CD4-positive, CD25-positive, alpha-beta regulatory T cell (primary cell): Measurements from ENCODE around the gene XAB2. TPM values are rescaled to one million over a fixed set of nuclear protein-coding genes. Genes with fewer than 3 reads are reported as not detected.

Experiments used
- ATAC-seq, 2 donors: fragments of 150-1000 bp; cut with Tn5 transposase; one replicate each; pipeline ENCODE4 v1.10.0; 2021; ENCODE audit warnings: low read depth in 2 of 2, moderate number of reproducible peaks in 2 of 2, moderate library complexity in 1 of 2
- DNase-seq, 3 donors: peaks; one replicate each; pipeline versions ENCODE4 v3.0.0 to v3.0.0-alpha.2; 2012 to 2022; ENCODE audit warnings: mixed read lengths in 1 of 3
- H3K27ac ChIP-seq: one replicate; pipeline ENCODE4 v1.7.0; 2013; ENCODE audit warnings: mild to moderate bottlenecking, low read length; ENCODE audit not compliant: insufficient read depth, poor library complexity, severe bottlenecking
- H3K27me3 ChIP-seq: one replicate; pipeline ENCODE4 v1.7.0; 2013; ENCODE audit warnings: low read length; ENCODE audit not compliant: control insufficient read depth, insufficient read depth
- H3K36me3 ChIP-seq: one replicate; pipeline ENCODE4 v1.7.0; 2013; ENCODE audit warnings: mild to moderate bottlenecking, low read length, moderate library complexity; ENCODE audit not compliant: control insufficient read depth, insufficient read depth
- H3K4me1 ChIP-seq: 2 replicates; pipeline ENCODE4 v1.7.0; 2013; ENCODE audit warnings: mild to moderate bottlenecking, low read length; ENCODE audit not compliant: insufficient read depth, control insufficient read depth, poor library complexity, severe bottlenecking
- H3K4me3 ChIP-seq: one replicate; pipeline ENCODE4 v1.7.0; 2013; ENCODE audit warnings: low read depth, mild to moderate bottlenecking, low read length, moderate library complexity
- H3K9me3 ChIP-seq, 2 experiments: 1 replicate in 1 of 2; 2 replicates in 1 of 2; pipeline ENCODE4 v1.7.0; 2013; ENCODE audit warnings: low read length in 2 of 2, mild to moderate bottlenecking in 1 of 2, moderate library complexity in 1 of 2; ENCODE audit not compliant: control insufficient read depth in 2 of 2
- H3K27ac Mint-ChIP-seq, 3 donors: one replicate each; pipeline ENCODE4 v1.8.0; 2020 to 2022; ENCODE audit warnings: mild to moderate bottlenecking in 3 of 3, mixed read lengths in 3 of 3, moderate library complexity in 2 of 3
- H3K27me3 Mint-ChIP-seq: one replicate; pipeline ENCODE4 v1.8.0; 2022; ENCODE audit warnings: mild to moderate bottlenecking, mixed read lengths
- H3K36me3 Mint-ChIP-seq: one replicate; pipeline ENCODE4 v1.8.0; 2020; ENCODE audit warnings: mixed read lengths
- H3K4me1 Mint-ChIP-seq, 4 donors: one replicate each; pipeline ENCODE4 v1.8.0; 2020 to 2022; ENCODE audit warnings: mixed read lengths in 4 of 4, mild to moderate bottlenecking in 1 of 4
- H3K4me3 Mint-ChIP-seq, 4 donors: one replicate each; pipeline ENCODE4 v1.8.0; 2020 to 2022; ENCODE audit warnings: mild to moderate bottlenecking in 4 of 4, mixed read lengths in 4 of 4, moderate library complexity in 3 of 4
- H3K9me3 Mint-ChIP-seq, 7 donors: one replicate each; pipeline ENCODE4 v1.8.0; 2020 to 2022; ENCODE audit warnings: mixed read lengths in 7 of 7, mild to moderate bottlenecking in 3 of 7, moderate library complexity in 2 of 7
- polyA plus RNA-seq, 4 donors: library from polyadenylated mRNA; unstranded; fragments of 300-500 nt; fragmentation: Illumina TruSeq; gene quantifications; one replicate each; pipeline ENCODE4 v1.2.3, GENCODE V29; 2021
- total RNA-seq: library from RNA; stranded (reverse); gene quantifications from one replicate; pipeline ENCODE4 v1.2.3, GENCODE V29; 2022

XAB2 gene
- total and polyA plus RNA-seq, 5 donors from 2014 or later: 7.7 to 62.5 (median 10.2) TPM

GRCh38 chr19:7642295-7643030 is 13.1 kb upstream of the XAB2 start:
- peaks cover 16% of the 10 kb centered on the region for H3K36me3 Mint-ChIP-seq
- H3K9me3 Mint-ChIP-seq: no peaks in the 10 kb centered on the region
- peaks cover 16% of the 10 kb centered on the region for H3K36me3 ChIP-seq
- H3K27me3 ChIP-seq: no peaks in the 10 kb centered on the region
- H3K27ac ChIP-seq: no peak overlapping the region
- H3K9me3 ChIP-seq: no peaks in the 10 kb centered on the region
- no peak for ATAC-seq
- H3K27ac Mint-ChIP-seq: no peak overlapping the region
- H3K27me3 Mint-ChIP-seq: no peaks in the 10 kb centered on the region
- H3K4me1 Mint-ChIP-seq: peaks cover 0 to 29% (median 11%) of the 10 kb centered on the region in 4 donors
- no peak overlapping the region for H3K4me3 Mint-ChIP-seq
- no peak overlapping the region for H3K4me3 ChIP-seq
- H3K4me1 ChIP-seq: peaks cover 18% of the 10 kb centered on the region
- no peak for DNase-seq

- Histone ChIP-seq H3K27ac (no peak overlapping the region), H3K4me3 (no peak overlapping the region), H3K36me3 (peaks cover 16% of the 10 kb centered on the region), H3K4me1 (peaks cover 24% of the 10 kb centered on the region), H3K27me3 (no peaks in the 10 kb centered on the region), H3K9me3 (no peaks in the 10 kb centered on the region)
- ATAC-seq (no peak), DNase-seq (no peak)
- Mint-ChIP-seq H3K27me3 (no peaks in the 10 kb centered on the region), H3K27ac (no peak overlapping the region), H3K9me3 (no peaks in the 10 kb centered on the region), H3K4me3 (peak overlapping the region in 1 of 4 donors; percentile 47), H3K4me1 (peaks cover 0 to 36% (median 13%) of the 10 kb centered on the region in 4 donors), H3K36me3 (peaks cover 16% of the 10 kb centered on the region)
These were observed 12.2 kb upstream of the XAB2 start for GRCh38 chr19:7641290-7642276.

- H3K27me3 Mint-ChIP-seq: no peaks in the 10 kb centered on the region
- peaks cover 0 to 44% (median 14%) of the 10 kb centered on the region in 4 donors for H3K4me1 Mint-ChIP-seq
- H3K27ac ChIP-seq: no peak overlapping the region
- H3K9me3 ChIP-seq: no peaks in the 10 kb centered on the region
- no peak overlapping the region for H3K4me3 ChIP-seq
- peaks cover 15% of the 10 kb centered on the region for H3K36me3 ChIP-seq
- no peak overlapping the region for H3K27ac Mint-ChIP-seq
- H3K9me3 Mint-ChIP-seq: no peaks in the 10 kb centered on the region
- ATAC-seq: no peak
- H3K36me3 Mint-ChIP-seq: peaks cover 14% of the 10 kb centered on the region
- DNase-seq: no peak
- peaks cover 31% of the 10 kb centered on the region for H3K4me1 ChIP-seq
- H3K4me3 Mint-ChIP-seq: no peak overlapping the region
- no peaks in the 10 kb centered on the region for H3K27me3 ChIP-seq
These were observed 11.5 kb upstream of the XAB2 start for GRCh38 chr19:7640803-7641202.

GRCh38 chr19:7639863-7640348 is 10.6 kb upstream of the XAB2 start:
- Mint-ChIP-seq H3K4me3 (peak overlapping the region in 3 of 4 donors; percentile 37 to 72 (median 48)), H3K4me1 (peaks cover 0 to 50% (median 15%) of the 10 kb centered on the region in 4 donors), H3K27ac (peak overlapping the region in 2 of 3 donors; percentile 42 to 59), H3K27me3 (no peaks in the 10 kb centered on the region), H3K36me3 (peaks cover 11% of the 10 kb centered on the region), H3K9me3 (no peaks in the 10 kb centered on the region)
- H3K27me3 ChIP-seq: no peaks in the 10 kb centered on the region
- peaks cover 14% of the 10 kb centered on the region for H3K36me3 ChIP-seq
- H3K27ac ChIP-seq: no peak overlapping the region
- H3K4me3 ChIP-seq: peak overlapping the region; percentile 7
- H3K4me1 ChIP-seq: peaks cover 34% of the 10 kb centered on the region
- no peak for DNase-seq
- ATAC-seq: no peak
- H3K9me3 ChIP-seq: no peaks in the 10 kb centered on the region

- Mint-ChIP-seq H3K4me1 (peaks cover 0 to 57% (median 19%) of the 10 kb centered on the region in 4 donors), H3K4me3 (peak overlapping the region; percentile 37 to 94 (median 60)), H3K9me3 (no peaks in the 10 kb centered on the region), H3K27me3 (no peaks in the 10 kb centered on the region), H3K36me3 (peaks cover 11% of the 10 kb centered on the region), H3K27ac (peak overlapping the region in 2 of 3 donors; percentile 59 to 83)
- no peak overlapping the region for H3K27ac ChIP-seq
- peaks cover 34% of the 10 kb centered on the region for H3K4me1 ChIP-seq
- no peak overlapping the region for H3K4me3 ChIP-seq
- ATAC-seq (no peak), DNase-seq (no peak)
- H3K27me3 ChIP-seq: no peaks in the 10 kb centered on the region
- H3K36me3 ChIP-seq: peaks cover 10% of the 10 kb centered on the region
- H3K9me3 ChIP-seq: no peaks in the 10 kb centered on the region
These were observed 9.6 kb upstream of the XAB2 start for GRCh38 chr19:7638802-7639465.

GRCh38 chr19:7637374-7638256 is 8.3 kb upstream of the XAB2 start:
- peaks cover 0 to 56% (median 18%) of the 10 kb centered on the region in 4 donors for H3K4me1 Mint-ChIP-seq
- Histone ChIP-seq H3K36me3 (peaks cover 10% of the 10 kb centered on the region), H3K4me3 (peak overlapping the region; percentile 62), H3K4me1 (peaks cover 34% of the 10 kb centered on the region), H3K27ac (peak overlapping the region; percentile 90), H3K27me3 (no peaks in the 10 kb centered on the region), H3K9me3 (no peaks in the 10 kb centered on the region)
- DNase-seq (peak in 1 of 3 donors; percentile 24), ATAC-seq (peak in 1 of 2 donors; percentile 1)
- no peaks in the 10 kb centered on the region for H3K27me3 Mint-ChIP-seq
- no peaks in the 10 kb centered on the region for H3K9me3 Mint-ChIP-seq
- H3K27ac Mint-ChIP-seq: peak overlapping the region; percentile 74 to 87 (median 85)
- peak overlapping the region; percentile 84 to 94 (median 88) for H3K4me3 Mint-ChIP-seq
- H3K36me3 Mint-ChIP-seq: peaks cover 11% of the 10 kb centered on the region
